ENCODE results near the gene CNIH1.
"Not testable (repeated sequence)": the region's sequence is repeated elsewhere in the genome, so short reads cannot be mapped to it uniquely, and the experiment has no call there.

Gene CNIH1

DNA sequence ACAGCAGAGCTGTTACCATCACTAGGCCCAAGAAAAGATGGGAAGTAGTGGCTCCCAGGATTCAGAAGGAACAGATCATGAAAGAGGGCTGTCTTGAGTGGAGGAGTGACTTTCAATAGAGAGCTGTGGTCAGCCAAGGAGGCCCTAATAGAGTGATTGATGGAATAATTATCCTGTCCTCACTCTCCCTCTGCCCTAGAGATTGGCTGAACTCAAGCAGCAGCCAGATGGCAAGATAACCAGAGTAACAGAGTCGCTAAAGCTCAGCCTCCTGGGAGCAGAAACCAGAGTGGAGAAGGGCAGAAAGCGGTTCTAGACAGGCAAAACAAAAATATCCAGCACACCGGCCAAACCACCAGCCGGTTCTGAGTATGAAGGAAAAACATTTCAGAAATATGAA lies 24.5 kb upstream of the CNIH1 start:
- DNase-seq = no peak

DNA sequence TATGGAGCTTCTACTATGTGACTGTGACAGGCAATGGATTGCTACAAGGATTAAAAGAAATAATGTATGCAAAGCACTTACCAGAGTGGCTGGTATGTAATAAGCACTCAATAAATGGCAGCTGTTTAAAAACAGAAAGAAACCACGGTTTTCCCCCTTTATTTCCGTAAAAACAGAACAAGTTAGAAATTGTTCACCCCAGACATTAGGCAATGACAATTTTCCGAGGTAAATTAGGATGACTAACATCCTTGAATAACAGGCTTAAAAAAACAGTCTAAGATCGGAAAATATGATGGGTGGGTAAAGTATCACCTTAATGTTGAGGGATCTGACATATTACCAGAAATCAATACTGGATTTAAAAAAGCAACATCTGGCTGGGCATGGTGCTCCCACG lies 20.9 kb upstream of the CNIH1 start:
- DNase-seq = no peak

DNA sequence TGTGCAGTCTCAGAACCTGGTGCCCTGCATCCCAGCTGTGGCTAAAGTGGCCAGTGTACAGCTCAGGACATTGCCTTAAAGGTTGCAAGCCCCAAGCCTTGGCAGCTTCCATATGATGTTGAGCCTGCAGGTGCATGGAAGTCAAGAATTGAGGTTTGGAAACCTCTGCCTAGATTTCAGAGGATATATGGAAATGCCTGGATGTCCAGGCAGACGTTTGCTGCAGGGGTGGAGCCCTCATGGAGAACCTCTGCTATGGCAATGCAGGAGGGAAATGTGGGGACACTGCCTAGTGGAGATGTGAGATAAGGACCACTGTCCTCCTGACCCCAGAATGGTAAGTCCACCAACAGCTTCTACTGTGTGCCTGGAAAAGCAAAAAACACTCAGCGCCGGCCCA lies 17.9 kb upstream of the CNIH1 start:
- no peak for DNase-seq

DNA sequence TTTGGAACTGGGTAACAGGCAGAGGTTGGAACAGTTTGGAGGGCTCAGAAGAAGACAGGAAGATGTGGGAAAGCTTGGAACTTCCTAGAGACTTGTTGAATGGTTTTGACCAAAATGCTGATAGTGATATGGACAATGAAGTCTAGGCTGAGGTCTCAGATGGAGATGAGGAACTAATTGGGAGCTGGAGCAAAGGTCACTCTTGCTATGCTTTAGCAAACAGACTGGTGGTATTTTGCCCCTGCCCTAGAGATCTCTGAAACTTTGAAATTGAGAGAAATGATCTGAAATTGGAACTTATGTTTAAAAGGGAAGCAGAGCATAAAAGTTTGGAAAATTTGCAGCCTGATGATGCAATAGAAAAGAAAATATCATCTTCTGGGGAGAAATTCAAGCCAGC lies 17.4 kb upstream of the CNIH1 start:
- DNase-seq = not testable (repeated sequence)

DNA sequence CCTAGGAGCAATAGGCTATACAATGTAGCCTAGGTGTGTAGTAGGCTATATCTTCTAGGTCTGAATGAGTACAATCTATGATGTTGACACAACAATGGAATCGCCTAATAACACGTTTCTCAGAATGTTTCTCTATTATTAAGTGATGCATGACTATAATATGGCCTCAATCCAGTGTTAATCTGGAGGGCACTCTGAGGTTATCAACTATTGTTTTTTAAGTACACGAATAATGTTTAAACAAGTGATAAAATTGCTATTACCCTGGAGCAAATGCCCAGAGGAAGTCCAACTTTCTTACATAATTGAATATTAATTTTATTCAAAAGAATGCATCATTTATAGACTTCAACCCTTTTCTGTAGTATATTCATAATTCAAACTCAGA lies 16.4 kb upstream of the CNIH1 start:
- DNase-seq = no peak

DNA sequence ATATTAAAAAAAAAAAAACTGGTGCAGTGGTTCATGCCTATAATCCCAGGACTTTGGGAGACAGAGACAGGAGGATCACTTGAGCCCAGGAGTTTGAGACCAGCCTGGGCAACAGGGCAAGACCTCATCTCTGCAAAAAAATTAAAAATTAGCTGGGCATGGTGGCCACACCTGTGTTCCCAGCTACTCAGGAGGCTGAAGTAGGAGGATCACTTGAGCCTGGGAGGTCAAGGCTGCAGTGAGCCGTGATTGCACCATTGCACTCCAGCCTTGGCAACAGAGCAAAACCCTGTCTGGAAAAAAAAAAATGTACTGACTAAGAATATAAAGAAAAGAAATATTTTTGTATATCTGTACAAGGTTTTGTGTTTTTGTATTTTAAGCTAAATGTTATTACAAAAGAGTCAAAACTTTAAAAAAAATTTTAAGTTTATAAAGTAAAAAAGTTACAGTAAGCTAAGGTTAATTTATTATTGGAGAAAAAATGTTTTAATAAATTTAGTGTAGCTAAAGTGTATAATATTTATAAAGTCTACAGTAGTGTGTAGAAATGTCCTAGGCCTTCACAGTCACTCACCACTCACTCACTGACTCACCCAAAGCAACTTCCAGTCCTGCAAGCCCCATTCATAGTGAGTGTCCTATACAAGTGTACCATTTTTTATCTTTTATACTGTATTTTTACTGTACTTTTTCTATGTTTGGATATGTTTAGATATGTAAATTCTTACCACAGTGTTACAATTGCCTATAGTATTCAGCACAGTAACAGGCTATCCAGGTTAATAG lies 15.8 kb upstream of the CNIH1 start:
- DNase-seq = not testable (repeated sequence)

DNA sequence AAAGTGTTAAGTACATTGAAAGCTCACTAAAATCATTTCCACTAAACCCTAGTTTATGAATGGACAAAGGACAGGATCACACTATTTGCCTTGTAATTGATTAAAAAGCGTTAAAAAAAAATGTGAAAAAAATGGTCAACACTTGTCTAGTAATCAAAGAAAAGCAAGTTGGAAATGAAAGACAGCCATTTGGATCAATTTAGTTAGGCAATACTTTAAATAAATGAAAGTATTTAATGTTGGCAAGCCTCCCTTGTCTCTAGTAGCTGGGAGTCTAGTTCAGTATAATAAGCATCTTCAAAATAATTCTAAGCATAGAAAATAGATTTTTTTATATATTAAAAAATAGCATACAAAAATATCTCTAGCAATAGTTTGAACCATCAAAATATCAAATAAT lies 14.2 kb upstream of the CNIH1 start:
- DNase-seq = no peak

DNA sequence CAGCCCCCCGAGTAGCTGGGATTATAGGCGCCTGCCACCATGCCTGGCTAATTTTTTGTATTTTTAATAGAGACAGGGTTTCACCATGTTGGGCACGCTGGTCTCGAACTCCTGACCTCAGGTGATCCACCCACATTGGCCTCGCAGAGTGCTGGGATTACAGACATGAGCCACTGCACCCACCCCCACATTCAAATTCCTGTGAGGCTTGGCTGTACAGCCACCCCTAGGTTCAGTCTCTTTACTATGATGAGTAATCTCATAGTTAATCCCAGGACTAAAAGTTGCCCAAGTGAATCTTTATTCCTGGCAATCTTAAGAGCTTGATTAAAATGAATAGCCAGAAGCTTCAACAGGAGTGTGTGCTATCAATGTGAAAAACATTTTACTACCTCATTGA lies 12.8 kb upstream of the CNIH1 start:
- not testable (repeated sequence) for DNase-seq

DNA sequence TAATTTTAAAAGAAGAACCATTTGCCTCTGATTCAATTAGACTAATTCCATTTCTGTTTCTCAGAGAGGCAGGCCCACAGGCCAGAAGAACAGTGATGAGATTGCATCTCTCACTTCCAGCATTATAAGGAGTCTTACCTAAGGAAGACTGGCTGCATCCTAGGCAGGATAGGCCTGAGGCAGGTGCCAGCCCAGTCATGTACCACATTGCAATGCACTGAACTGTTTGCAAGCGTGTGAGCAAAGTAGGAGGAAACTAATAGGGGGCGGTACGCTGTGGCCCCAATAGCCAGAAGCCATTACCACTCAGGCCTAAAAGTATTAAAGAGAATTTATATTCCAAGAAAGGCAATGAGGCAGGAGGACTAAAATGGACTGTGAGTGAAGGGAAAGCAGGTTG lies 12.1 kb upstream of the CNIH1 start:
- DNase-seq = no peak

DNA sequence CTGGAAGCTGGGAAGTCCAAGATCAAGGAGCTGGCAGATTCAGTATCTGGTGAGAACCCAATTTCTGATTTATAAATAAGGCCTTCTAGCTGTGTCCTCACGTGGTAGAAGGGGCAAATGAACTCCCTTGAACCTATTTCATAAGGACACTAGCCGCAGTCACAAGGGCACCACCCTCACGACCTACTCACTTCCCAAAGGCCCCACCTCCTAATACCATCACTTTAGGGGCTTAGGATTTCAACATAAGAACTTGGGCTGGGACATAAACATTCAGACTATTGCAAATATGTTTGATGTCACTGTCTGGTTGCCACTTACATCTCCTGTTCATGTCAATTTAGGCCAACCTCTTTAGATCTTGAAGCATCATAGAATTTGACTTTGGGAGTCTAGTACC lies 10.8 kb upstream of the CNIH1 start:
- DNase-seq = no peak

DNA sequence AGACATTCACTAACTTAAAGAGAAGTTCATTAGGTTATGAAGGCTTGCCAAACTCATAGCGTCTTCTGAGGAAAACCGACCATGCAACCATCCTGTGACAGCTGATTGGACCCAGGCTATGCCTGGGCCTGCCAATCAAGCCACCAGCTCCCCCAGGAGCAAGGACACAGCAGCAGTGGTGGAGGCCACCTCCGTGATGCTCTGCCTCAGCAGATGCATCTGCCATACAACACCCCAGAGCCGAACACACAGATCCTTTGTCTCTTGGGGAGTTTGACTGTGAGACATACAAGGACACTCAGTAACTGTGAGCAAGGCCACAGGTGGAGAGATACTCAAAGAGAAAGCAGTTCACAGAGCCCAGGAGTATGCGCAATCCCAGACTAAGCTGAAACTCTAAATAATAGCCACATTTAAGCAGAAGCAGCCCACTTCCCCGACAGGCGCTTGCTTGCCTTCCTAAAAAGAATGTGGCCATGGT lies 10.0 kb upstream of the CNIH1 start:
- DNase-seq = no peak

DNA sequence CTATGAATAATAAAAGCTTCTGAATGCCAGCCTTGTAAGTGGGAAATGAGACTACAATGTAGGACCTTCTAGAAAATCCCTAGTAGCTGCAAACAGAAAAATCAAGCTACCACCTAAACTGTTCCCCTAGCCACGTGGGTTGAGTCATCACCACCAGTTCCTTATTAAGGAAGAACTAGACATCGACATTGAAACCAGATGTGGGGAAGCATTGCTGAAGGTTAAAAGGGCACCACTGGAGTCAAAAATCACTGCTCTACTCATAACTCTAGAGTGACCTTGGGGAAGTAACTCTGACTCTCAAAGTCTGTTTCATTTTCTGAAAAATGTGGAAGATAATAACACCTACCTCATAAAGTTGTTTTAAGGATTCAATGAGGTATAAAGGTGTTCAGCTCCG lies 9.4 kb upstream of the CNIH1 start:
- DNase-seq = no peak

DNA sequence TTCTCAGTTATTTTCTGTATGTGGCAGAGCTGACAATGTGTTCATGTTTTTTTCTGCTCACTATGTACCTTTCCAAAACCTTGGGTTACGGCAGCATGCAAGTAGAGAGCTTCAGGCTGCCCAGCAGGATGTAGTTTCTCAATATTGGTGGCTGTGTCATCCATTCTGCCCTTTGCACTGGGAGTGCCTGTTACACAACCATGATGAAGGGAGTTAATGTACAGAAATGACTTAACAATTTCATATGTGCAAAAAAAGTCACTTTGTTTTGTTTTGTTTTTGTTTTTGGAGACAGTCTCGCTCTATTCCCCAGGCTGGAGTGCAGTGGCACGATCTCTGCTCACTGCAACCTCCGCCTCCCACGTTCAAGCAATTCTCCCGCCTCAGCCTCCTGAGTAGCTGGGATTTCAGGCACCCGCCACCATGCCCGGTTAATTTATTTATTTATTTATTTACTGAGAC lies 6.1 kb upstream of the CNIH1 start:
- DNase-seq = no peak

DNA sequence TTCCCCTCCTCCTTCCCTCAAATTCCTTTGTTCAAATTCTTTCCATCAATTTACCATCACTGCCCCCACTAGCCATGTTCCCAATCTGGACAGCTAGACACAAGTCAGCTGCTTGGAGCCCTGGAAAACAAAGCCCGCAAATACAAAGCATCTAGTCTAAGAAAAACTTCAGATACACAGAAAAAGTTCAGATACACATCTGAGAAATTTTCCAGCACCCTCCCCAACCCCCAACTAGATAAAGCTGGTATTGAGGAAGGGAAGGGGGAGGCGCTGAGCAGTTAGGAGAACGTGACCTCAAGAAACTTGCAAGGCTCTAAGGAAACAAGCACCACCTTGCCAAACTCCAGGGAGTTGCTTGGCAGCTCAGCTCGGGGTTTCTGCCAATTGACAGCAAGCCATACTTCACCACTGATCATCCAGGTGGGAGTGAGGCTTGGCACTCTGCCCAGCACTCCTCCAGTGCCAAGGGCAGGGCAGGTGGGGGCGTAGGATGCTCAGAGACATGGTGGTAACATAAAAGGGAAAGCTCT lies 5.1 kb upstream of the CNIH1 start:
- no peak for DNase-seq

DNA sequence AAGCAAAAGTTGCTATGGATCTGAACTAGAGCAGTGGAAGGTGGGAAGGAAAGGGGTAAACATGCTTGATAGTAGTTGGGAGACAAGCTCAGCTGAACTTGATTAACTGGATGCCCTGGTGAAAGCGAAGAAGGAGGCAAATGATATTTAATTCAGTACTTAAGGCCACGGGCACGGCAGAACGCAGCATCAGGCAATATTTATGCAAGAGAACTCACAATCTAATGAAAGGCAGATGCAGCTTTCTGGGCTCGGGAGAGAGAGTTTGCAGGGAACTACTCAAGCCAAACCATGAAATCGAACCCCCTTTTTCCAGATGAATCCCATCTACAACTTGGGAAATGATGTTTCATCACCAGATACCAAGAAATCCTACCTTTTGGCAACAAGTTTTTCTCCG lies 3.5 kb upstream of the CNIH1 start:
- no peak for DNase-seq

DNA sequence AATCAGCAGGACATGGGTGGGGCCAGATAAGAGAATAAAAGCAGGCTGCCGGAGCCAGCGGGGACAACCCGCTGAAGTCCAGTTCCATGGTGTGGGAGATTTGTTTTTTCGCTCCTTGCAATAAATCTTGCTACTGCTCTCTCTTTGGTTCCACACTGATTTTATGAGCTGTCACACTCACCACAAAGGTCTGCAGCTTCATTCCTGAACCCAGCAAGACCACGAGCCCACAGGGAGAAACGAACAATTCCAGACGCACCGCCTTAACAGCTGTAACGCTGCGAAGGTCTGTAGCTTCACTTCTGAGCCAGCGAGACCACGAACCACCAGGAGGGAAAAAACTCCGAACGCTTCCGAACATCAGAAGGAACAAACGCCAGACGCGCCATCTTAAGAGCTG lies 2.8 kb upstream of the CNIH1 start:
- no peak for DNase-seq

DNA sequence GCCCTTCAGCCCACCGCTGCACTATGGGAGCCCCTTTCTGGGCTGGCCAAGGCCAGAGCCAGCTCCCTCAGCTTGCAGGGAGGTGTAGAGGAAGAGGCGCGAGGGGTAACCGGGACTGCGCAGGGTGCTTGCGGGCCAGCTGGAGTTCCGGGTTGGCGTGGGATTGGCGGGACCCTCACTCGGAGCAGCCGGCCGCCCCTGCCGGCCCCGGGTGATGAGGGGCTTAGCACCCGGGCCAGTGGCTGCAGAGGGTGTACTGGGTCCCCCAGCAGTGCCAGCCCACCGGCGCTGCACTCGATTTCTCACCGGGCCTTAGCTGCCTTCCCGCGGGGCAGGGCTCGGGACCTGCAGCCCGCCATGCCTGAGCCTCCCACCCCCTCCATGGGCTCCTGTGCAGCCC lies 1.8 kb upstream of the CNIH1 start:
- not testable (repeated sequence) for DNase-seq

DNA sequence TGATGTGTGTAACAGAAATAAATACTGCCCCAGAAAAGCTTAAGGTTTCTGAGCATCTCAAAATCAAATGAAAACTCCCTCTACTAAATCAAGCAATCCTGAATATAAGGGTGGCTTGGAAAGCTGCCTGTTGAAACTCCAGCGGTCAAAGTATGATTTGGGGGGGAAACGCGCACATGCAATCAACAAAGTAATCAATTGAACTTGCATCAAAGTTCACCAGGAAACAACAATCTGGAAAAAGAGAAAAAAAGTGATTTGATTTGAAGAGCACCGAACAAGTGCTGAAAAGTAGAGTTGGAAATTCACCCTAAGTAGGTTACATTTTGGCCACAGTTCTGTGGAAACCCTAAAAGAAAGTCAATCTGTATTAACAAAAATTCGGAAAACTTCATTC lies 700 bp downstream of the CNIH1 start:
- DNase-seq = no peak

DNA sequence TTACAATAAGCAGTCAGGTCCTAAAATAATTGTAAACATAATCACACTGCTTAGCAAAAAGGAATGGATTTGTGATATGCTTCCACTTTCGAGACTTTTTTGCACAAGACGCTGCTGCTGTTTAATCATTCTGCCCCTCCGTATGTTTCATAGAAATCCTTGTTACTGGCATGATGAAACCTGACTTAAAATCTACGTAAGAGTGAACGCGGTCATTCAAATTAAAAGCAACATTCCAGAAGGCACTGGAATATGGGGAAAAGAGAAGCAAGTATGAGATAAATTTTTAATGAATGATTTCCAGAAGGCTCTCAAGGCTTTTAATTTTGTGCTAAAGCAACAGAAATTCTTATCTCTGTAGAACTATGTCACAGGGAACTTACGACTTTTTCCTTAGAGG lies 1.1 kb downstream of the CNIH1 start:
- DNase-seq = no peak

DNA sequence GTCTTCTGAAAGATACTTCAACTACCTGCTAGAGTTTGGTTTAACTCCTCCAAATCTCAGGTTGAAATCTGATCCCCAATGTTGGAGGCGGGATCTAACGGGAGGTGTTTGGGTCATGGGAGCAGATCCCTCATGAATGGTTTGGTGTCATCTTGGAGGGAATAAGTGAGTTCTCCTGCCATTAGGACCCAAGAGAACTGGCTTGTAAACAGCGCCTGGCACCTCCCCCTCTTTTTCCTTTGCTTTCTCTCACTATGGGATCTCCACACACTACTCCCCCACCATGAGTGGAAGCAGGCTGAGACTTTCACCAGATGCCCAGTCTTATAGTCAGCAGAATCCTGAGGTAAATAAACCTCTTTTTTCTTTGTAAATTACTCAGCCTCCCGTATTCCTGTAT lies 2.5 kb downstream of the CNIH1 start:
- DNase-seq = no peak

DNA sequence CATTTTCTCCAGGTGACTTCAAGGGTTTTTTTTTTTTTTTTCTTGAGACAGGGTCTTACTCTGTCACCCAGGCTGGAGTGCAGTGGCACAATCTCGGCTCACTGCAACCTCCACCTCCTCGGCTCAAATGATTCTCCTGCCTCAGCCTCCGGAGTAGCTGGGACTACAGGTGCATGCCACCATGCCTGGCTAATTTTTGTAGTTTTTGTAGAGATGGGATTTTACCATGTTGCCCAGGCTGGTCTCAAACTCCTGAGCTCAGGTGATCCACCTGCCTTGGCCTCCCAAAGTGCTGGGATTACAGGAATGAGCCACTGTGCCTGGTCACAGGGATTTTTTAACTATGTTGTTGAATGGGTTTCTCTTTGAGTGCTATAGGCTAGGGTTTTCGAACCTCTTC lies 3.2 kb downstream of the CNIH1 start:
- DNase-seq = not testable (repeated sequence)

DNA sequence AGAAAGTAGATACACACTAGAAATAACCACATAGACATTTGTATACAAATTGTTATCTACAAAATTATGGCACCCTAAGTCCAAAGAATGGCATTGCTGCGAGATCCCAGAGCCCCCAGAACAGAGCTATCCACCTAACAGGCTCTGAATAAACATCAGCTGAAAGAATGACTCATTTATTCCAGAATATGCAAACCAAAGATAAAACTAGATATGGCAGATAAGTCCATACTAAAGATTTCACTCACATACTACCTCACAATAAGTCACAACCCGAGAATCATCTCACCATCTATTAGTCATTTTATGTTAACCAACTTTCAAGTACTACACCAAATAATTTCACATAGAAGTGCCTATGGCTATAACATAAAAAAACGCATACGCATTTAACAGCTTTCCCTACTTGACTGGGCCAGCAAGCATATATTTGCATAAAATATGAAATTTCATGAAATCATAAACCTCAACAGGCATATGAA lies 5.6 kb downstream of the CNIH1 start:
- DNase-seq = no peak

DNA sequence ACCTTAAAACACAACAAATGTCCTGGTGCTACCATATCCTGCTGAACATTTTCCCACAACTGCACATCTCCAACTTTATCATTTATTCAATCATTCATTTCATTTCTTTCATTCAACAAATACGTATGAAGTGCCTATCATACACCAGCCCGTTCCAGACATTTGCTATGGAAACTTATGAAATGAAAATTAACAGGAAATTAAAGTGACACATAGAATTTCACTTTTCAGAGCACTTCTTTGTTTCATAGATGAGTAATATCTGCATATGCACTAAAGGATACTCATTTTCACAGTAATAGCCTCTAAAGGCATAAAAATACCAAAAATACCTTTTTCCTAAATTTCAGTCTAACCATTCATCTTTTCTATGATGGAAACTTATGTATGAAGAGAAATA lies 12.6 kb downstream of the CNIH1 start:
- no peak for DNase-seq

DNA sequence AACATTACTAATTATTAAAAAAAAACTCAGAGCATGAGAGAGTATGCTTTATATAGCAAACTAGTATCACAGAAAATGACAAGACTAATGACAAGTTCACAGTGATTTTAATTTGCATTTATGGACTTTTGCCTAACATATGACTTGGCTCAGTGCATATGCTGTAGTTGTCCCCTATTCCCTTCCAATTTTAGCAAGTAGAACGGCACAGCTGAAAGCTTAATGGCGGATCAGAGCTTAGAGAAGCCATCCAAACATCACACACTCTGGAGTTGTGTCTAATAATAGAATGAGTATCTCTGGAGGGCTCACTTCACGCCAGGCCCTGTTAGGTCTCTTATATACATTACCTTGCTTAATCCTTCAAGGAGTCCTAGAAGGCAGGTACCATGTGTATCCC lies 13.3 kb downstream of the CNIH1 start:
- DNase-seq = no peak
